GM23338 (cell line): ENCODE data around the gene BATF3. TPM values are rescaled to one million over a fixed set of nuclear protein-coding genes. Genes with fewer than 3 reads are reported as not detected.

Source experiments
- CREB1 ChIP-seq: fragments of 250-450 bp; sonication (Bioruptor Pico); IDR thresholded peaks from 2 replicates; pipeline ENCODE4 v1.5.0; 2020; ENCODE audit warnings: low read depth, mild to moderate bottlenecking, moderate library complexity
- EZH2 ChIP-seq: fragments of 200-600 bp; sonication (generic); IDR thresholded peaks from one replicate; pipeline ENCODE4 v1.8.0; 2017; ENCODE audit warnings: antibody characterized with exemption, mild to moderate bottlenecking, low read depth; ENCODE audit not compliant: unreplicated experiment
- POLR2AphosphoS5 ChIP-seq: IDR thresholded peaks from 2 replicates; pipeline ENCODE4 v1.6.1; 2016; ENCODE audit warnings: antibody characterized with exemption, low read depth
- STAT1 ChIP-seq: IDR thresholded peaks from one replicate; pipeline ENCODE4 v1.6.1; 2016; ENCODE audit warnings: antibody characterized with exemption; ENCODE audit not compliant: unreplicated experiment
- ZNF114 ChIP-seq: fragments of 250-450 bp; sonication (Bioruptor Pico); IDR thresholded peaks from 2 replicates; pipeline ENCODE4 v1.5.0; 2020; ENCODE audit warnings: mild to moderate bottlenecking, moderate library complexity
- ZNF331 ChIP-seq: fragments of 250-450 bp; sonication (Bioruptor Pico); IDR thresholded peaks from 2 replicates; pipeline ENCODE4 v1.5.0; 2020; ENCODE audit warnings: low read depth, mild to moderate bottlenecking, moderate library complexity
- ZNF462 ChIP-seq: fragments of 250-450 bp; sonication (Bioruptor Pico); IDR thresholded peaks from 2 replicates; pipeline ENCODE4 v1.5.0; 2020; ENCODE audit warnings: mild to moderate bottlenecking, moderate library complexity
- polyA plus RNA-seq: library from polyadenylated mRNA; unstranded; fragments of >200 nt; fragmentation: Nextera tagmentation; extraction: Ambion mirVana; gene quantifications from 2 replicates; pipeline ENCODE4 v1.2.1, GENCODE V29; 2016
- total RNA-seq: library from RNA; depleted of rRNA; stranded (reverse); fragments of >200 nt; shearing (Covaris generic); gene quantifications from 2 replicates; pipeline ENCODE4 v1.2.3, GENCODE V29; 2014
- TF ChIP-seq, protein P1 (sequence below): IDR thresholded peaks from one replicate; pipeline ENCODE4 v1.6.1; 2018; ENCODE audit warnings: antibody characterized with exemption; ENCODE audit not compliant: unreplicated experiment

The BATF3 gene
- total and polyA plus RNA-seq, 2 experiments from 2014 or later = 3.6 to 7.8 TPM

- TF ChIP-seq ZNF462 (CRISPR knock-in tag) (no peak), ZNF331 (CRISPR knock-in tag) (no peak), POLR2AphosphoS5 (no peak), CREB1 (CRISPR knock-in tag) (no peak), EZH2 (no peak), ZNF114 (no peak), STAT1 (no peak)
- TF ChIP-seq, protein P1, sequence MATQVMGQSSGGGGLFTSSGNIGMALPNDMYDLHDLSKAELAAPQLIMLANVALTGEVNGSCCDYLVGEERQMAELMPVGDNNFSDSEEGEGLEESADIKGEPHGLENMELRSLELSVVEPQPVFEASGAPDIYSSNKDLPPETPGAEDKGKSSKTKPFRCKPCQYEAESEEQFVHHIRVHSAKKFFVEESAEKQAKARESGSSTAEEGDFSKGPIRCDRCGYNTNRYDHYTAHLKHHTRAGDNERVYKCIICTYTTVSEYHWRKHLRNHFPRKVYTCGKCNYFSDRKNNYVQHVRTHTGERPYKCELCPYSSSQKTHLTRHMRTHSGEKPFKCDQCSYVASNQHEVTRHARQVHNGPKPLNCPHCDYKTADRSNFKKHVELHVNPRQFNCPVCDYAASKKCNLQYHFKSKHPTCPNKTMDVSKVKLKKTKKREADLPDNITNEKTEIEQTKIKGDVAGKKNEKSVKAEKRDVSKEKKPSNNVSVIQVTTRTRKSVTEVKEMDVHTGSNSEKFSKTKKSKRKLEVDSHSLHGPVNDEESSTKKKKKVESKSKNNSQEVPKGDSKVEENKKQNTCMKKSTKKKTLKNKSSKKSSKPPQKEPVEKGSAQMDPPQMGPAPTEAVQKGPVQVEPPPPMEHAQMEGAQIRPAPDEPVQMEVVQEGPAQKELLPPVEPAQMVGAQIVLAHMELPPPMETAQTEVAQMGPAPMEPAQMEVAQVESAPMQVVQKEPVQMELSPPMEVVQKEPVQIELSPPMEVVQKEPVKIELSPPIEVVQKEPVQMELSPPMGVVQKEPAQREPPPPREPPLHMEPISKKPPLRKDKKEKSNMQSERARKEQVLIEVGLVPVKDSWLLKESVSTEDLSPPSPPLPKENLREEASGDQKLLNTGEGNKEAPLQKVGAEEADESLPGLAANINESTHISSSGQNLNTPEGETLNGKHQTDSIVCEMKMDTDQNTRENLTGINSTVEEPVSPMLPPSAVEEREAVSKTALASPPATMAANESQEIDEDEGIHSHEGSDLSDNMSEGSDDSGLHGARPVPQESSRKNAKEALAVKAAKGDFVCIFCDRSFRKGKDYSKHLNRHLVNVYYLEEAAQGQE = no peak
These were observed 14.2 kb downstream of the BATF3 start (continued) for GRCh38 chr1:212685429-212685828.
